HG03558 (cell line): ENCODE measurements around the gene CLDN10.
"Not testable (repeated sequence)": the region's sequence is repeated elsewhere in the genome, so short reads cannot be mapped to it uniquely, and the experiment has no call there.

Experiments
- ATAC-seq: cut with Tn5 transposase; IDR thresholded peaks from one replicate; pipeline ENCODE4 v1.9.1; 2021; ENCODE audit warnings: moderate number of reproducible peaks; ENCODE audit not compliant: unreplicated experiment; ENCODE audit errors: extremely low read depth

CLDN10 gene

GRCh38 chr13:95552539-95553441 is at the start of gene CLDN10:
Gene CLDN10 (plus strand): TSS chr13:95552720. CDS start chr13:95552754, 34 bp downstream.
- no peak for ATAC-seq

DNA sequence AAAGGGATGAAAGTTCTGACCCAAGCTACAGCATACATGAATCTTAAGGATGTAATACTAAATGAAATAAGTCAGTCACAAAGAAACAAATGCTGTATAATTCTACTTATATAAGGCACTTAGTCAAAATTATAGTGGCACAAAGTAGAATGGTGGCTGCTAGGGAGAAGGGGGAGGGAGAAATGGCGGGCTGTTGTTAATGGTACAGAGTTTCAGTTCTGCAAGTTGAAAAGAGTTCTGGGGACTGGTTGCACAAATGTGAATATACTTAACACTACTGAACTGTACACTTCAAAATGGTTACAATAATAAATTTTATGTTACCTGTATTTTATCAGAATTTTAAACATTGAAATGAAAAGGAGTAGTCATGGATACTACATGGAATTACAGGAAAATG is 48.9 kb upstream of the CLDN10 start:
- ATAC-seq = no peak

DNA sequence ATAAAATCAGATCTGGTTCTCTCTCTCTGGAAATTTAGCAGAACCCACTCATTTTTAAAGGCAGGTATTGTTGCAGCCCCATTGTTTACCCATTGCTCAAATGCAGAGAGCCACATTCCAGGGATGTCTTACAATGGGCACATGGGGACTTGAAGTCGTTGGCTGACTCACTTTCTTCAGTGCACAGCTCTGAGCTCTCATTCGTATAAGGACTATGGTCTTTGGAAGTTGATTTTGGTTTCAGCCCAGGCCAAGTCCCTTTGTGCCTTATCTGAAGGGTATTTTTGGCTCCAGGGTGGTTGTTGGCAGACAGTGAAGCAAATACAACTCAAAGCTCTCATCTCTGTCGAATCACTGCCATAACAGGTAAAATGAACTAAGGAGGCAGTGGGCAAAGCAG is 47.3 kb upstream of the CLDN10 start:
- ATAC-seq = no peak

- no peak for ATAC-seq
These were observed 46.5 kb upstream of the CLDN10 start for GRCh38 chr13:95505986-95506385.

- no peak for ATAC-seq
These were observed 44.5 kb upstream of the CLDN10 start for GRCh38 chr13:95507991-95508390.

- ATAC-seq = no peak
These were observed 43.5 kb upstream of the CLDN10 start for GRCh38 chr13:95508996-95509395.

- ATAC-seq = no peak
These were observed 42.8 kb upstream of the CLDN10 start for GRCh38 chr13:95509521-95510310.

GRCh38 chr13:95510950-95511349 is 41.6 kb upstream of the CLDN10 start:
- ATAC-seq = no peak

GRCh38 chr13:95512424-95512823 is 40.1 kb upstream of the CLDN10 start:
- ATAC-seq = no peak

- no peak for ATAC-seq
These were observed 39.6 kb upstream of the CLDN10 start for GRCh38 chr13:95512957-95513356.

- ATAC-seq = not testable (repeated sequence)
These were observed 36.9 kb upstream of the CLDN10 start for GRCh38 chr13:95515606-95516005.

- ATAC-seq = no peak
These were observed 36.5 kb upstream of the CLDN10 start for GRCh38 chr13:95516021-95516420.

- ATAC-seq = no peak
These were observed 36.0 kb upstream of the CLDN10 start for GRCh38 chr13:95516492-95516891.

DNA sequence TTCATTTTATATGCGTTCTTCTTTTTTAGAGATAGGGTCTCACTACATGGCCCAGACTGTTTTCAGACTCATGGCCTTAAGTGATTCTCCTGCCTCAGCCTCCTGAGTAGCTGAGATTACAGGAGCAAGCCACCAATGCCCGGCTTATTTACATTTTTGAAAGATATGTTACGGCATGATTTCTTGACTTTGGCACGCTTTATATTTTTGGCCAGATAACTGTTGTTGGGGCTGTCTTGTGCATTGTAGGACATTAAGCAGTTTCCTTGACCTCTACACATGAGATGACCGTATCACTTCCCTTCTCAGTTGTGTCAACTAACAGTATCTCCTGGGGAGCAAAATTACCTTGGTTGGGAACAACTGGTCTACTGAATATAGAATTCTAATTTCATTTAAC is 28.9 kb upstream of the CLDN10 start:
- no peak for ATAC-seq

- ATAC-seq = no peak
These were observed 28.1 kb upstream of the CLDN10 start for GRCh38 chr13:95524264-95524901.

GRCh38 chr13:95527955-95528354 is 24.6 kb upstream of the CLDN10 start:
- ATAC-seq = no peak

DNA sequence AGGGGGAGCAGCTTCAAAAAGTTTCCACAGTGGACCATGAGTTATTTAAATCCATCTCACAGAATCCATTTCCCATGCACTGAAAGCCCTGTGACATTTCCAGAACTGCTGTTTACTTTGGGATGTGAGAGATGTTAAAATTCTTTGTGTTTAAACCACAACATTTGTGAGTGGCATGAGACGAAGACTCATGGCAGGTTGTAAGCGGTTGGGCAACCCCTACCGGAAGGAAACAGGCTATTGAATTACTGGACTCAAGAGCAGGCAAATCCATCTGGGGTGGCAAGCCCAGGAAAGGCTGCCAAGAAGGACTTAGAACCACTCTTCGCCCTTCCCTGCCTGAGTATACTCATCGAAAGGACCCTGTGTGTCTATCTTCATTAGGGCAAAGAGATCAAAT is 22.3 kb upstream of the CLDN10 start:
- ATAC-seq = no peak

DNA sequence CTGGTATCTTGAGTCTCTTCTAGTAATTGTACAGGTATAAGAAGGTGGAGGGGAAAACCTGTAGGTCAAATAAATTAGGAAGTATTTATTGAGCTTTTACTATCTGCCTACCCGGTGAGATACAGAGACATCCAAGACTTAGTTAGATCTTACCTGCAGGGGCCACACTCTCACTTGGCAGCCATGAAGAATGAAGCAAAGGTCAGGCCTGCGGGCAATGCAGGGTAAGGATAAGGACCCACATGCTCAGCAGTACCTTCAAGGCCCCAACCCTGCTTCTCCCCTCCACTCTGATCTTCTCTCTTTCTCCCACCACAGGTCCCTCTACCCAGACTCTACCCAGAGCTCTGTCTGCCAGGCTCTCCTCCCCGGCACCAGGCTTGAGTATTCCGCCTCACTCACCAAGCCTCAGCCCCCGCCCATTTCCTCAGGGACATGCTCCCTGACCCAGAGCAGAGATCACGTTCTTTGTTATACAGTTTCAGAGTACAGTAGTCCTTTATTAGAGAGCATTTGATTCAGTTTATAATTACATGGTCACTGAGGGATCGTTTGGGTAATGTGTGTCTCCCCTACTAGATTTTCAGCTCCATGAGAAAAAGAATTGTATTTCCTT is 18.9 kb upstream of the CLDN10 start:
- ATAC-seq = no peak

- no peak for ATAC-seq
These were observed 17.3 kb upstream of the CLDN10 start for GRCh38 chr13:95535243-95535642.

DNA sequence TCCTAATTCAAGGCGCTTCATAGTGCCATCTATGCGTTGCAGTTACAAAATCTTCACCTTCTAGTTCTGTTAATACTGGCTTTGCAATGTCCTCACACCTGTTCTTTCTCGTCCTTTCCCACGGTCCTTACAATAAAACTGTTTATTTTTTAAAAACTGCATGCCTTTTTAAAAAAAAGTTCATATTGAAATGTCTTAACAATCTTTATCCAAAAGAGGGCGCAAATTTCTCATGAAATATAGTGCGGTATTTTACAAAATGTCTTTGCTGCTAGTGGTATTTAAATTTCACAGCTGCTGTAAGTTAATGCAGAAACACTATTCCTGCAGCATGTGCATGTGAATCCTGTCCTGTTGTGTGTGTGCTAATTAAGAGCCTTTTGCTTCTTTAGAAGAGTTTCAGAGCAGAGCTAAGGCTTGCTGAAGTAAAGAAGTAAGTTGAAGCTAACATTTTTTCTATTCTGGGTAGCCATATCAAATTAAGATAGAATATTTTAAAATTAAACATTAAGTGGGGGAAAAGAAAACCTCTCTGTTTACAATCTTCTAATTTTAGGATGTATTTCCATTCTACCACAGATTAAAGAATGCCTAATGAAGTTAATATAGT is 15.8 kb upstream of the CLDN10 start:
- no peak for ATAC-seq
